Stimulated activated CD8-positive, alpha-beta memory T cell treated with anti-CD3 and anti-CD28 coated beads, Interleukin-4, amount 100 ng/mL, for 1 hour (primary cell): ENCODE results near the gene HBE1.
"Not testable (repeated sequence)": the region's sequence is repeated elsewhere in the genome, so short reads cannot be mapped to it uniquely, and the experiment has no call there.

Source experiments
- DNase-seq, 2 donors: peaks; one replicate each; pipeline ENCODE4 v3.0.0-alpha.2; 2020; ENCODE audit warnings: low read depth in 2 of 2, low spot score in 1 of 2

The HBE1 gene

DNA sequence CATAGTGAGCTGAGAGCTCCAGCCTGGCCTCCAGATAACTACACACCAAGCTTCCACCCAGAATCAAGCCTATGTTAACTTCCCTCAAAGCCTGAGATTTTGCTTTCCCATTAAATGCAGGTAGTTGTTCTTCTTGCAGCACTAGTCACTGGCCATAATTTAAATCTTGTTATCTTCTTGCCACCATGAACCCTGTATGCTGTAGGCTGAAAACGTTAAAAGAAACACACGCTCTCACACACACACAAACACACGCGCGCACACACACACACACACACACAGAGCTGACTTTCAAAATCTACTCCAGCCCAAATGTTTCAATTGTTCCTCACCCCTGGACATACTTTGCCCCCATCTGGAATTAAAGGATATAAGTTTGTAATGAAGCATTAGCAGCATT, 16.3 kb downstream of the HBE1 start:
- not testable (repeated sequence) for DNase-seq

DNA sequence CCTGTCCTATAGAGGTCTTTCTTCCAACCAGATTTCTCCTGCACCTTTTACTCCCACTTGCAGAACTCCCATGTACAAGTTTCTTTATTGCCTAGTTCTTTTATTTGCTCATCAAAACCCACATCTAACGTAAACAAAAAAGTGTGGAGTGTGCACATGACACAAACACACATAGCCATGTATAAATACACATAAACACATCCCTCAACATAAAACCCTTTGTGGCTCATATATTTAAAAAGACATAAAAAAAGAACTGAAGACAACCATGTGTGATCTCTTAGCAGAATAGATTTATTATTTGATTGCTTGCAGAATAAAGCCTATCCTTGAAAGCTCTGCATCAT, 16.9 kb downstream of the HBE1 start:
- DNase-seq = no peak

DNA sequence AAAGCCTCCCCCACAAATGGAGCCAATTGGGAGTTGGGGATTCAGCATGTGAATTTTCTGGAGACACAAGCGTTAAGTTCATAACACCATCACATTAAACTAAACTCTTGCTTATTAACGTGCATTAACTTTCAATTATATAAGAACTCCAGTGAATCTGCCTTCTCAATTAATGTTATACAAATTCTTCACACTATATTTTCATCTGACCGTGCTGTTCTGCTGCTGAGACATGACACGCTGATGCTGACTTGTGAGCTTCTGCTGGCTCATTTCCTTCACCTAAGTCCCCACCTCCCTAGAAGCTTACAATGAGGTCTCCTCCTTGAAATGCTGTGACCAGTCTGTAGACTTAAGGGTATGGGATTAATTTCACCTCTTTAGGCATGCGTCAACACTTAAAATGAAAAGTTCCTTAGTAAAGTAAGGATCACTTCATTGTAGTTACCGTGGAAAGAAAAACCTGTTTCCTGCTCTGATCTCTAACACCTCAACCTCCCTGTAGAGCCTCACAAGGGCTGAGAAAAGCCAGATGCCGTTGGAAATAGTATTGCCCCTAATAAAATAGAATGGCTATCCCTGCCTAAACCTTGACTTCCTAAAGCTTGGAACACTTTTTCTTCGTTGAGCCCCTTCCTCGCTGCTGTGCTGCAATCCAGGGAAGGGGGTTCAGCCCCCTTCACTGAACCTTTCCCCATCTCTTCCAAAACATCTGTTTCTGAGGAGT, 17.4 kb downstream of the HBE1 start:
- no peak for DNase-seq

DNA sequence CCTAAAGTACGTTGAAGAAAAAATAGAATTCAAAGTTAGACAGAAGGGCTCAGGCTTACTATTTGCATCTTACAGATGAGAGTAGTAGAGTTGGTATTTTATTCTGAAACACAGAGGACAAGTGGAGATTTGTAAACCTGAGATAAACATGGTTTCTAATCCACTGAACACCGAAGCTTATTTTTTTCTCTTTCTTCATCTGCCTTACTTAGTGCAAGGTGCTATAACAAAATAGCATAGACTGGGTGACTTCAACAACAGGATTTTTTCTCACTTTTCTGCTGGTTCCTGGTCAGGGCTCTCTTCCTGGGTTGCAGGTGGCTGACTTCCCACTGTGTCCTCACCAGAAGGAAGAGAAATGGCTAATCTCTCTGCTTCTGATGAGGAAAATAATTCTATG, 18.0 kb downstream of the HBE1 start:
- DNase-seq = no peak

DNA sequence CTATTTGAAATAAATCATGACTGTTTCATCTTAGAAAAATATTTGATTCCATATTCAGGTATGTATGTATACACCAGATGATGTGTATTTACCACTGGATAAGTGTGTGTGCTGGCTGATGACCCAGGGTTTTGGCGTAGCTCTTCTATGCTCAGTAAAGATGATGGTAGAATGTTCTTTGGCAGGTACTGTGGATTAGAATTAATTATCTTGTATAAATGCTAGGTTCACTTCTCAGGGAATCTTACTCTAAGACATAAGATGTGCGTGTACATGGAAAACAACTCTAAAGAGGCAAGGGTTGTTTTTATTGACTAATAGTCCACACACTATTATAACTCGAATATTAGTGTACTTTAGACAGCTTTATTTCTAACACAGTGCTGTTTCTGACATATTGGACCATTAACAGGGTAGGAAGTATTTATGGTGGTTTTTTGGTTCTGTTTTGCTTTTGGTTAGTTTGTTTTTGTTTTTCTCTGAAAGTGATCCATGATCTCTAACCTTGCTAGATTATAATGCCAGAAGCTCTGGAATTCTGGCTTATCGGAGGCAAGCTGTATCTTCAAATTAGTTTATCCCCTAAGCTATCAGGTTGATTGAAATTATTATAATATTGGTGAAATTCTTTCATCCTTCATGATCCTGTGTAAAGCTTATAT, 19.1 kb downstream of the HBE1 start:
- no peak for DNase-seq

DNA sequence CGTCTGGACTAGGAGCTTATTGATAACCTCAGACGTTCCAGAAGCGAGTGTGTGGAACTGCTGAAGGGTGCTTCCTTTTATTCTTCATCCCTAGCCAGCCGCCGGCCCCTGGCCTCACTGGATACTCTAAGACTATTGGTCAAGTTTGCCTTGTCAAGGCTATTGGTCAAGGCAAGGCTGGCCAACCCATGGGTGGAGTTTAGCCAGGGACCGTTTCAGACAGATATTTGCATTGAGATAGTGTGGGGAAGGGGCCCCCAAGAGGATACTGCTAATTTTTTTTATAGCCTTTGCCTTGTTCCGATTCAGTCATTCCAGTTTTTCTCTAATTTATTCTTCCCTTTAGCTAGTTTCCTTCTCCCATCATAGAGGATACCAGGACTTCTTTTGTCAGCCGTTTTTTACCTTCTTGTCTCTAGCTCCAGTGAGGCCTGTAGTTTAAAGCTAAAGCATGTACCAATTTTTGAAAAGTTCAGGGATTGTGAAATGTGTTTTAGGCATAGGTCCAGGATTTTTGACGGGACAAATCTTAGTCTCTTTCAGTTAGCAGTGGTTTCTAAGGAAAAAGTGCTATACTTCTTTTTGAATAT, 19.8 kb downstream of the HBE1 start, which contains the start of gene HBG1:
TSS of gene HBG1 (minus strand) at position 51 of the 590 bp plus-strand sequence. CDS start 53 bp downstream, outside the sequence.
- DNase-seq = not testable (repeated sequence)

DNA sequence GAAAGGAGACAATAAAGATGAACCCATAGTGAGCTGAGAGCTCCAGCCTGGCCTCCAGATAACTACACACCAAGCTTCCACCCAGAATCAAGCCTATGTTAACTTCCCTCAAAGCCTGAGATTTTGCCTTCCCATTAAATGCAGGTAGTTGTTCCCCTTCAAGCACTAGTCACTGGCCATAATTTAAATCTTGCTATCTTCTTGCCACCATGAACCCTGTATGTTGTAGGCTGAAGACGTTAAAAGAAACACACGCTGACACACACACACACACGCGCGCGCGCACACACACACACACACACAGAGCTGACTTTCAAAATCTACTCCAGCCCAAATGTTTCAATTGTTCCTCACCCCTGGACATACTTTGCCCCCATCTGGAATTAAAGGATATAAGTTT, 21.2 kb downstream of the HBE1 start:
- not testable (repeated sequence) for DNase-seq

DNA sequence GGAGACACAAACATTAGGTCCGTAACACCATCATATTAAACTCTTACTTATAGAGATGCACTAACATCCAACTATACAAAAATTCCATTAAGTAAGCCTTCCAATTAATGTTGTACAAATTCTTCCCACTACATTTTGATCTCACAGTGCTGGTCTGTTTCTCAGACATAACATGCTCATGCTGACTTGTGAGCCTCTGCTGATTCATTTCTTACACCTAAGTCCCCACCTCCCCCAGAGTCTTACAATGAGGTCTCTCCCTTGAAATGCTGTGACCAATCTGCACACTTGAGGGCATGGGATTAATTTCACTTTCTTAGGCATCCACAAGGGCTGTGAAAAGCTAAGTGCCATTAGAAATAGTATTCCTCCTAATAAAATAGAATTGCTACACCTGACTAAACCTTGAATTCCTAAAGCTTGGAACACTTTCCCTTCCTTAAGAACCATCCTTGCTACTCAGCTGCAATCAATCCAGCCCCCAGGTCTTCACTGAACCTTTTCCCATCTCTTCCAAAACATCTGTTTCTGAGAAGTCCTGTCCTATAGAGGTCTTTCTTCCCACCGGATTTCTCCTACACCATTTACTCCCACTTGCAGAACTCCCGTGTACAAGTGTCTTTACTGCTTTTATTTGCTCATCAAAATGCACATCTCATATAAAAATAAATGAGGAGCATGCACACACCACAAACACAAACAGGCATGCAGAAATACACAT, 22.1 kb downstream of the HBE1 start:
- no peak for DNase-seq

DNA sequence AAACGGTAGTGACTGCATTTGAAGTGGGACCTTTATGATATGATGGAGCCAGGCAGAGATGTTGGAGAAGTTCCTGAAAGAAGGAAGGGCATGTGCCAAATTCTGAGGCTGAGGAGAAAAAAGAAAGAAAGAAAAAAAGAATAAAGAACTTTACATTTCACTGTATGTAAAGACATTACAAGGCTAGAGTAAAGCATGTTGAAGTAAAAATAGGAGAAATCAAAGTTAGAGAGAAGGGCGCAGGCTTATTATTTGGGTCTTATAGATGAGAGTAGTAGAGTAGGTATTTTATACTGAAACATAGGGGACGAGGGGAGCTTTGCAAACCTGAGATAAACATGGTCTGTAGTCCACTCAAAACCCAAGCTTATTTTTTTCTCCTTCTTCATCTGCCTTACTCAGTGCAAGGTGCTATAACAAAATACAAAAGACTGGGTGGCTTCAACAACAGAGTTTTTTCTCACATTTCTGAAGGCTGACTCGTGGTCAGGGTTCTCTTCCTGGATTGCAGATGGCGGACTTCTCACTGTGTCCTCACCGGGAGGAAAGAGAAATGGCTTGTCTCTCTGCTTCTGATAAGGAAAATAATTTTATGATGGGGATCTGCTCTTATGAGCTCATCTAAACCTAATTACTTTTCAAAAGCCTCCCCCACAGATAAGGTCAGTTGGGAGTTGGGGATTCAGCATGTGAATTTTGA, 22.8 kb downstream of the HBE1 start:
- no peak for DNase-seq

DNA sequence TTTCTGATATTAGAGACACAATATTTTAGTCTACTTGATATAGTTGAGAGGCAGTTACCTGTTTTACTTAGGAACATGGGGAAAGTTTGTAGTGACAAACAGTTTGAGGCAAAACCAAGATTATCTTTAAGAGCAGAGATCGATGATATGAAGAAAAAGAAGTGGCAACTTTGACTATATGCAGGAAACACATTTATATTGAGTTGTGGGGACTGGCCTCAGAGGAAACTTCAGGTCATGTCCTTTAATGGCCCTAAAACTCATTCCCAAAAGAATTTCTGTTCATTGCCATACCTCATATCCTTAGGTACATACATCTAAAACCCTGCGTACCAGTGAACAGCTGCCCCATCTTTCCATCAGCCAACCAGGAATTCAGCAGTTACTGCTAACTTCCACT, 24.6 kb downstream of the HBE1 start:
- no peak for DNase-seq

DNA sequence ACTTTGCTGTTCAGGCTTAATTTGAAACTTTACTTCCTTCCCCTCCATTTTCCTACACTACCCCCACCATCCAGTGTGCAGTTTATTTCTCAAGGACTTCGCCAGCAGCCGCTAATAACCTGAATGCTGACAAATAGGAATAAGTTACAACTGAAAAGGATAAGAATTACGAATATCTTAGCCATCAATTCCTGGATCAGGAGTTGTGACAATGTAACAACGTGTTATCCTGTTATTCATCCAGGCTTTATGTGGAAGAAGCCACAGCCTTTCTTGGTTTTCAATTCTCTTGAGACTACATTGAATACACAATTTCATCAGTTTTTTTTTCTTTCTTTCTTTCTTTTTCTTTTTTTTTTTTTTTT, 25.9 kb downstream of the HBE1 start:
- DNase-seq = no peak

DNA sequence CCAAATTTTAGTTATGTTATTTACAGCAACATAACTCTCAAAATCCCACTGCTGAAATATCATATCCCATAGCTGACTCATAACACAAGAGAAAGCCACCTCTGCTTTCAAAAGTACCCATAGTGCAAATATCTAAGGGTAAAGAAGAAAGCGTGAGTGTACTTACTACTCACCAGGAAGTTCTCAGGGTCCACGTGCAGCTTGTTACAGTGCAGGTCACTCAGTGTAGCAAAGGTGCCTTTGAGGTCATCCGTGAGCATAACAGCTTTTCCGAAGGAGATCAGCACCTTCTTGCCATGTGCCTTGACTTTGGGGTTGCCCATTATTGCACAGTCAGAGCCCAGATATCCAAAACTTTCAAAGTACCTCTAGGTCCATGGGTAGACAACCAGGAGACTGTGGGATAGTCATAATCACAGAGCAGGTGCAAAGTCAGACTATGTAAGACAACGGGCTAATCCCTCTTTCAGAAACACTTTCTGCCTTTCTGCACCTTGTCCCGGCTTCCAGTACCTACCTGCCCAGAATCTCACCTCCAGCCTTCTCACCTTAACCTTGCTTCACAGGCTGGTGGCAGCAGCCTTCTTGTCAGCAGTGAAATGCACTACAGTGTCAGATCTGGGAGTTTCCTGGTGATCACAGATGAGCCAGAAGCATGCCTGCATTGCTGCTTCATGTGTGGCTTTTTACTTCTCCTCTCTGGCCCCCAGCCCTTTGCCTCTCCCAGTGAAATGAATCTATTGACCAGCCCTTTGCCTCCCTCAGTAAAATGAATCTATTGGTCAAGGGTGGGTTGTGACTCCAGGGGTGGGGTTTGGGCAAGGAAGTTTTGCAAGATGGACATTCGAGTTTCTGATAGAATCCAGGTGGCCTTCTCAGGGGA, 26.6 kb downstream of the HBE1 start:
- no peak for DNase-seq

DNA sequence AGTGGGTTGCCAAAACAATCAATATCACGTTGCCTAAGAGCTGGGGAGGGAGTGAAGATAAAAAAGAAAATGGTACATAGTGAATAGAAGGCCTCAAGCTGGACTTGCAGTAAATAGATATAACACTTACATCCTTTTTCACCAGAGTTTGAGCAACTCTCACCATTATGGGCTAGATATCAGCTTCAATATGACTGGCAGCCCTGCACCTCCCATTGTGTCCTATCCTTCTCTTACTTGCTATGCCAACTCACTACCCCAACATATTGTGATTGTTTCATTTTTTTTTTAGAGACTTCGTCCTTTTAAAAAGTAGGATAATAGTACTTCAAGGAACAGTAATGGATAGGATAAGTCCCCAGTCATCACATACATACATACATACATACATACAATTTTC, 27.5 kb downstream of the HBE1 start:
- DNase-seq = no peak

DNA sequence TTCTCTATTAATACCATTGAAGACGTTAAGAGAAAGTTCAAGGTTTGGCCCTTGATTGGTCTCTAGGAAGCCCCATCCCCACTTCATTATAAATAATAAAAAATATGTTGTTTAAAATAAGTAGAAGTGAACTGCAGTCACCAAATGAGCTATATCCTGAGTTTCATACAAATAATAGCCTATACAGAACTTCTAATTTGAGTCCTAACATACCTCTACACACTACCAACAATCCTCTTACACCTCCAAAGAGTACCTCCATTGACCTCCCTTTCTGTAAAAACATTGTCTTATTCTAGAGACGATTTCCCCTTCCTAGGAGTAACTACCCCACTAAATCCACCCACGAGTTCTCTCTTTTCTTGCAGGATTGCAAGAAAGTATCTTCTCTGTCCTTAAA, 28.3 kb downstream of the HBE1 start:
- no peak for DNase-seq

DNA sequence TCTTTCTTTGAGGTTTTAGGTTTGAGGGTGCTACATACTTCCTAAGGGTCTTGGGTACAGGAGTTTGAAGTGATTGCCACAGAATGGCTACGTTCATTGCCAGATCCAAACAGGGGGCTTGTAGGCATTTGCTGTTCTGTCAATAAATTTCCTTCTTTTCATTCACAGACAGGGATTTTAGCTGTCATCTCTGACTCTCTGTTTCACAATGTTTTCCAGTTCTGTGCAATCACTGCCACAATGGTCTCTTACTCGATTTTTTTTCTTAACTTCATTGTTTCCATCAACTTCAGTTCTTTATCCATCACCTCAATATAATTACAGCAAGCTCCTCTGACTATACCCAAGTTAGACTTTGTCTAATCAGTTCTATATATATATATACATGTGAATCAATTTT, 29.3 kb downstream of the HBE1 start:
- no peak for DNase-seq

DNA sequence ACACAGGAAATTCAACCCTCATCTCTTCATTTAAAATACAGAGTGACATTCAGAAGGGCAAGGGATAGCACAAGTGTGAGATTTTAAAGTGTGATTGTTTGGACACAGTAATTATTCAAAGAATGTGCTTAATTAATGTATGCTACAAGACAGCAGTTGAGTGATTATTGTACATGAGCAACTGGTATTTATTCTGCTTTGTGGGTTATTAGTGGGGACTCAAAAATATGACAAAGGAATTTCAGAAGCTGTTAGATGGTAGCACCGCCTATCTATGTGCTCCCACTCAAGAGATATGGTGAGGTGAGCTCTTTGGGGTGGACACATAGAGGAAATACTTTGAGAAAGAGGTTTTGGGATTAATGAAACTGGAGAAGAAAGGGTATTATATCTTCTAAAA, 29.7 kb downstream of the HBE1 start:
- no peak for DNase-seq

DNA sequence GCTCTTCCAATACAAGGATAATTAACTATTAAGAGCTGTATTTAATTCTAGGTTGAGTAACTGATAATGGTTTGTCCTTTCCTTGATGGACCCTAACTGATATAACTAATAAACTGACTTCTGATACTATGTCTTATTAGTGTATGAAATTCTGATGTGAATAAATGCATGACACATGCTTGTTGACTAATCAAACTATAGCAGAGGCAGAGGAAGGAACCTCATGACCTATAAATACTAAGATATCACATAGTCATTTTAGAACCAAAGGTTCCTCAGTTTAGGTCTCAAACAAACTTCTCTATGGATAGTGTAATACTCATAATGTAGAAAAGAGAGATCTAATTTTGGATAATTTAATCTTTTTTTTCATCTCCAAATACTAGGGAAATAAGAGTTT, 30.7 kb downstream of the HBE1 start:
- DNase-seq = no peak

DNA sequence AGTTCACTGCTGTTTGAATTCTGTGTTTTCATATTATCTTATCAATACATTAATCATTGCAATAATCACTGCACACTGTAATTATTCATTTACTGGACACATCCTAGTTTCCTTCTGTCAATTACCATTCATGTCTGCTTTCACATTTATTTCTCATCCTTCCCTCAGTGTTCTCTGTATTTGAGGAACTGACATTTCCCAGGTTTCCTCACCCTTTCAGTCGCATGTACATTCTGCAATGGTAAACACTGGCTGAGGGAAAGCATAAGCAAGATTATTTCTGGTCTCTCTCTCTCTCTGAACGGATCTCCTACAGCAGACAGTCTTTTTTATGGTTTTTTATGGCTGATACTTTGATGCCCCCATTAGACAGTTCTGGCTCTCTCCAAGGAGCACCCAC, 31.3 kb downstream of the HBE1 start:
- DNase-seq = no peak

DNA sequence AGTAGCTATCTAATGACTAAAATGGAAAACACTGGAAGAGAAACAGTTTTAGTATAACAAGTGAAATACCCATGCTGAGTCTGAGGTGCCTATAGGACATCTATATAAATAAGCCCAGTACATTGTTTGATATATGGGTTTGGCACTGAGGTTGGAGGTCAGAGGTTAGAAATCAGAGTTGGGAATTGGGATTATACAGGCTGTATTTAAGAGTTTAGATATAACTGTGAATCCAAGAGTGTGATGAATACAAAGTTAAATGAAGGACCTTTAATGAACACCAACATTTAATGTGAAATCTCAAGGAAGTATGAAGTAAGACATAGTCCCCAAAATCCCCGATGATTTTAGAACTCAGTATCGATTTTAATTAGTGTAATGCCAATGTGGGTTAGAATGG, 32.3 kb downstream of the HBE1 start:
- no peak for DNase-seq

DNA sequence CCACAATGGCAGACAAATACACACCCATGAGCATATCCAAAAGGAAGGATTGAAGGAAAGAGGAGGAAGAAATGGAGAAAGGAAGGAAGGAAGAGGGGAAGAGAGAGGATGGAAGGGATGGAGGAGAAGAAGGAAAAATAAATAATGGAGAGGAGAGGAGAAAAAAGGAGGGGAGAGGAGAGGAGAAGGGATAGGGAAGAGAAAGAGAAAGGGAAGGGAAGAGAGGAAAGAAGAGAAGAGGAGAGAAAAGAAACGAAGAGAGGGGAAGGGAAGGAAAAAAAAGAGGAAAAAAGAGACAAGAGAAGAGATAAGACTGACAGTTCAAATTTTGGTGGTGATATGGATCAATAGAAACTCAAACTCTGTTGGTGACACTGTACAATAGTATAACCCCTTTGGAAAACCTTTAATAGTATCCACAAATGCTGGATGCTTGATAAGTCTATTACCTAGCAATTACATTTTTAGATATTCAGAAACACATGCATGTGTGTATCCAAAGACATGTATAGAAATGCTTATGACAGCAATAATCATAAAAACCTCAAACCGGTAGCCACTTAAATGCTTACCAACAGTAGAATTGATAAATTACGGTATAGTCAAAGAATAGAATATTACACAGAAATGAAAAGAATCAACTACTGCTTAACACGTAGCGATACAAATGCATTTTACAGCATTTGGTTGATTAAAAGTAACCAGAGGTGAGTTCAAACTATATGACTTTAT, 34.2 kb downstream of the HBE1 start:
- DNase-seq = no peak
